HepG2 (cell line): Measurements from ENCODE around the gene CDK6. TPM values are rescaled to one million over a fixed set of nuclear protein-coding genes. Genes with fewer than 3 reads are reported as not detected.

Source experiments
- ARID4A ChIP-seq: sonication (generic); formaldehyde crosslinking; IDR thresholded peaks from 2 replicates; pipeline ENCODE4 v1.5.0; 2020; ENCODE audit warnings: mild to moderate bottlenecking, missing genetic modification reagents, borderline replicate concordance
- DPF2 ChIP-seq: sonication (generic); formaldehyde crosslinking; IDR thresholded peaks from 2 replicates; pipeline ENCODE4 v1.4.0; 2020; ENCODE audit warnings: mild to moderate bottlenecking, low read depth, missing genetic modification reagents, borderline replicate concordance
- HOXA5 ChIP-seq: sonication (generic); formaldehyde crosslinking; IDR thresholded peaks from 2 replicates; pipeline ENCODE4 v1.4.0; 2020; ENCODE audit warnings: missing genetic modification reagents
- IRX3 ChIP-seq: sonication (generic); formaldehyde crosslinking; IDR thresholded peaks from 2 replicates; pipeline ENCODE4 v1.8.1; 2023; ENCODE audit warnings: mild to moderate bottlenecking, low read depth, missing genetic modification reagents, borderline replicate concordance
- KDM5B ChIP-seq: sonication (generic); formaldehyde crosslinking; IDR thresholded peaks from 2 replicates; pipeline ENCODE4 v1.4.0; 2020; ENCODE audit warnings: missing genetic modification reagents, mild to moderate bottlenecking, borderline replicate concordance
- RBFOX2 ChIP-seq: fragments of 200-400 bp; formaldehyde crosslinking; IDR thresholded peaks from 2 replicates; pipeline ENCODE4 v1.6.1; 2017; ENCODE audit warnings: low read depth, mild to moderate bottlenecking, low read length
- REXO4 ChIP-seq: sonication (generic); formaldehyde crosslinking; IDR thresholded peaks from 2 replicates; pipeline ENCODE4 v1.8.0; 2022; ENCODE audit warnings: missing genetic modification reagents, mild to moderate bottlenecking, borderline replicate concordance
- UBTF ChIP-seq: sonication (generic); formaldehyde crosslinking; IDR thresholded peaks from 2 replicates; pipeline ENCODE4 v1.4.0; 2020; ENCODE audit warnings: mild to moderate bottlenecking, missing genetic modification reagents
- ZNF569 ChIP-seq: sonication (generic); formaldehyde crosslinking; IDR thresholded peaks from 2 replicates; pipeline ENCODE4 v1.5.0; 2020; ENCODE audit warnings: mild to moderate bottlenecking, missing genetic modification reagents, moderate library complexity, borderline replicate concordance
- ZNF777 ChIP-seq: sonication (generic); formaldehyde crosslinking; IDR thresholded peaks from 2 replicates; pipeline ENCODE4 v1.4.0; 2020; ENCODE audit warnings: missing genetic modification reagents
- polyA plus RNA-seq, 8 experiments: library from polyadenylated mRNA; depleted of rRNA in 3 of 8; stranded (reverse) in 7 of 8; unstranded in 1 of 8; fragments of >200 nt; fragmentation: Illumina TruSeq in 4 of 8; extraction: Trizol in 4 of 8; gene quantifications; 2 replicates each; pipeline versions ENCODE4 v1.2.1 to v1.2.3, GENCODE V29; 2011 to 2016; ENCODE audit warnings: low read depth in 4 of 8, missing spikeins in 1 of 8, mixed read lengths in 1 of 8; ENCODE audit not compliant: insufficient read depth in 1 of 8
- total RNA-seq, 5 experiments: library from RNA; depleted of rRNA; stranded (reverse); fragments of >200 nt; fragmentation: Illumina TruSeq; extraction: Trizol; gene quantifications; 2 replicates each; pipeline ENCODE4 v1.2.3, GENCODE V29; 2016; ENCODE audit warnings: low read depth in 1 of 5
- TF ChIP-seq, protein P1 (sequence below): sonication (generic); formaldehyde crosslinking; IDR thresholded peaks from 2 replicates; pipeline ENCODE4 v1.5.0; 2020; ENCODE audit warnings: missing genetic modification reagents
- TF ChIP-seq, protein P2 (sequence below): sonication (generic); formaldehyde crosslinking; IDR thresholded peaks from 2 replicates; pipeline ENCODE4 v1.4.0; 2020; ENCODE audit warnings: missing genetic modification reagents
- TF ChIP-seq, protein P3 (sequence below): sonication (generic); formaldehyde crosslinking; IDR thresholded peaks from 2 replicates; pipeline ENCODE4; 2020; ENCODE audit warnings: missing genetic modification reagents, mild to moderate bottlenecking, borderline replicate concordance
- TF ChIP-seq, protein P4 (sequence below): sonication (generic); formaldehyde crosslinking; conservative IDR thresholded peaks from 2 replicates; pipeline ENCODE4 v1.4.0; 2020; ENCODE audit warnings: missing genetic modification reagents

The CDK6 gene
- total and polyA plus RNA-seq, 2 of the 13 experiments (the other 11 are each of a cell fraction or from before 2014, with no cell fraction given): 34.6 to 90.8 TPM

GRCh38 chr7:92751902-92752901, 84.2 kb downstream of the CDK6 start (continued):
- TF ChIP-seq, protein P1, sequence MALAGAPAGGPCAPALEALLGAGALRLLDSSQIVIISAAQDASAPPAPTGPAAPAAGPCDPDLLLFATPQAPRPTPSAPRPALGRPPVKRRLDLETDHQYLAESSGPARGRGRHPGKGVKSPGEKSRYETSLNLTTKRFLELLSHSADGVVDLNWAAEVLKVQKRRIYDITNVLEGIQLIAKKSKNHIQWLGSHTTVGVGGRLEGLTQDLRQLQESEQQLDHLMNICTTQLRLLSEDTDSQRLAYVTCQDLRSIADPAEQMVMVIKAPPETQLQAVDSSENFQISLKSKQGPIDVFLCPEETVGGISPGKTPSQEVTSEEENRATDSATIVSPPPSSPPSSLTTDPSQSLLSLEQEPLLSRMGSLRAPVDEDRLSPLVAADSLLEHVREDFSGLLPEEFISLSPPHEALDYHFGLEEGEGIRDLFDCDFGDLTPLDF (CRISPR knock-in tag): no peak
- TF ChIP-seq IRX3 (no peak), RBFOX2 (no peak), KDM5B (CRISPR knock-in tag) (no peak), UBTF (CRISPR knock-in tag) (no peak), ZNF777 (CRISPR knock-in tag) (no peak), REXO4 (CRISPR knock-in tag) (no peak), DPF2 (CRISPR knock-in tag) (peak; percentile 87; the same call in 1 of the 2 replicates), ARID4A (CRISPR knock-in tag) (no peak), ZNF569 (no peak), HOXA5 (CRISPR knock-in tag) (no peak)
- TF ChIP-seq, protein P2, sequence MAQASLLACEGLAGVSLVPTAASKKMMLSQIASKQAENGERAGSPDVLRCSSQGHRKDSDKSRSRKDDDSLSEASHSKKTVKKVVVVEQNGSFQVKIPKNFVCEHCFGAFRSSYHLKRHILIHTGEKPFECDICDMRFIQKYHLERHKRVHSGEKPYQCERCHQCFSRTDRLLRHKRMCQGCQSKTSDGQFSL: no peak
- TF ChIP-seq, protein P3, sequence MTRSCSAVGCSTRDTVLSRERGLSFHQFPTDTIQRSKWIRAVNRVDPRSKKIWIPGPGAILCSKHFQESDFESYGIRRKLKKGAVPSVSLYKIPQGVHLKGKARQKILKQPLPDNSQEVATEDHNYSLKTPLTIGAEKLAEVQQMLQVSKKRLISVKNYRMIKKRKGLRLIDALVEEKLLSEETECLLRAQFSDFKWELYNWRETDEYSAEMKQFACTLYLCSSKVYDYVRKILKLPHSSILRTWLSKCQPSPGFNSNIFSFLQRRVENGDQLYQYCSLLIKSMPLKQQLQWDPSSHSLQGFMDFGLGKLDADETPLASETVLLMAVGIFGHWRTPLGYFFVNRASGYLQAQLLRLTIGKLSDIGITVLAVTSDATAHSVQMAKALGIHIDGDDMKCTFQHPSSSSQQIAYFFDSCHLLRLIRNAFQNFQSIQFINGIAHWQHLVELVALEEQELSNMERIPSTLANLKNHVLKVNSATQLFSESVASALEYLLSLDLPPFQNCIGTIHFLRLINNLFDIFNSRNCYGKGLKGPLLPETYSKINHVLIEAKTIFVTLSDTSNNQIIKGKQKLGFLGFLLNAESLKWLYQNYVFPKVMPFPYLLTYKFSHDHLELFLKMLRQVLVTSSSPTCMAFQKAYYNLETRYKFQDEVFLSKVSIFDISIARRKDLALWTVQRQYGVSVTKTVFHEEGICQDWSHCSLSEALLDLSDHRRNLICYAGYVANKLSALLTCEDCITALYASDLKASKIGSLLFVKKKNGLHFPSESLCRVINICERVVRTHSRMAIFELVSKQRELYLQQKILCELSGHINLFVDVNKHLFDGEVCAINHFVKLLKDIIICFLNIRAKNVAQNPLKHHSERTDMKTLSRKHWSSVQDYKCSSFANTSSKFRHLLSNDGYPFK: no peak
- TF ChIP-seq, protein P4, sequence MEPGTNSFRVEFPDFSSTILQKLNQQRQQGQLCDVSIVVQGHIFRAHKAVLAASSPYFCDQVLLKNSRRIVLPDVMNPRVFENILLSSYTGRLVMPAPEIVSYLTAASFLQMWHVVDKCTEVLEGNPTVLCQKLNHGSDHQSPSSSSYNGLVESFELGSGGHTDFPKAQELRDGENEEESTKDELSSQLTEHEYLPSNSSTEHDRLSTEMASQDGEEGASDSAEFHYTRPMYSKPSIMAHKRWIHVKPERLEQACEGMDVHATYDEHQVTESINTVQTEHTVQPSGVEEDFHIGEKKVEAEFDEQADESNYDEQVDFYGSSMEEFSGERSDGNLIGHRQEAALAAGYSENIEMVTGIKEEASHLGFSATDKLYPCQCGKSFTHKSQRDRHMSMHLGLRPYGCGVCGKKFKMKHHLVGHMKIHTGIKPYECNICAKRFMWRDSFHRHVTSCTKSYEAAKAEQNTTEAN: 0 out of 2 replicates have a peak, but pooled peaks have one; percentile 42
